Measurements from ENCODE around the gene TSEN15. TPM values are rescaled to one million over a fixed set of nuclear protein-coding genes. Genes with fewer than 3 reads are reported as not detected.
"Not testable (repeated sequence)": the region's sequence is repeated elsewhere in the genome, so short reads cannot be mapped to it uniquely, and the experiment has no call there.

Gene TSEN15
- total RNA-seq, 2 donors from 2014 or later: 40.2 to 42.6 TPM

DNA sequence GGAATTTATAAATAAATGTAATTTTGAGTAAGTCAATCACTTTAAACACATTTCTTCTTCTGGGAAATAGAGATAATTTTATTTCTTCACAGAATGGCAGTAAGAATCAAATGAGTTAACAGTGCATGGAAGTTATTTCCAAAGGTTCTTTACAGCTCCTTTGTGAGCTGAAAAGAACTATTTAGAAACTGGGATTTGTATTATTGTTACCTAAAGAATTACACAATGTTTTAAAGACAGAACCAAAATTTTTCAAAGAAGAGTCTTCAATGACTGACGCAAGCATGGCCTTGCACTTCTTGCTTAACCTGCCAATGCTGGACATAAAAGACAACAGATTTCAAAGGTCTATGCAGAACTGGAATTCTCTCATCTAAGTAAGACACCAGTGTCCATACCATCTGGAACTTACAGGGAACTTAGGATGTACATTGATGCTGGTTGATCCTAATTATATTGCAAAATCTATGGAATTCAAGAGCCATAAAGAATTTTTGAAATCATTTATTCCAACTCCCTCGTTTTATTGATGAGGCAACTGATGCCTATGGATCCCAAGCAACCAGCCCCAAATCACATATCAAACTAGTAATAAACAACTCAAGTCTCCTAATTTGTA, 16.7 kb upstream of the TSEN15 start:
- Mint-ChIP-seq H3K4me3 (no peak overlapping the region), H3K4me1 (ENCODE audit: low read depth in 2 of 2) (peaks cover 34 to 40% of the 10 kb centered on the region in 2 donors), H3K27ac (no peak overlapping the region), H3K36me3 (peaks cover 4% of the 10 kb centered on the region), H3K27me3 (peaks cover 18 to 22% of the 10 kb centered on the region in 2 donors), H3K9me3 (peaks cover 2% of the 10 kb centered on the region)
- ATAC-seq: no peak
- DNase-seq (ENCODE audit: low spot score): no peak

DNA sequence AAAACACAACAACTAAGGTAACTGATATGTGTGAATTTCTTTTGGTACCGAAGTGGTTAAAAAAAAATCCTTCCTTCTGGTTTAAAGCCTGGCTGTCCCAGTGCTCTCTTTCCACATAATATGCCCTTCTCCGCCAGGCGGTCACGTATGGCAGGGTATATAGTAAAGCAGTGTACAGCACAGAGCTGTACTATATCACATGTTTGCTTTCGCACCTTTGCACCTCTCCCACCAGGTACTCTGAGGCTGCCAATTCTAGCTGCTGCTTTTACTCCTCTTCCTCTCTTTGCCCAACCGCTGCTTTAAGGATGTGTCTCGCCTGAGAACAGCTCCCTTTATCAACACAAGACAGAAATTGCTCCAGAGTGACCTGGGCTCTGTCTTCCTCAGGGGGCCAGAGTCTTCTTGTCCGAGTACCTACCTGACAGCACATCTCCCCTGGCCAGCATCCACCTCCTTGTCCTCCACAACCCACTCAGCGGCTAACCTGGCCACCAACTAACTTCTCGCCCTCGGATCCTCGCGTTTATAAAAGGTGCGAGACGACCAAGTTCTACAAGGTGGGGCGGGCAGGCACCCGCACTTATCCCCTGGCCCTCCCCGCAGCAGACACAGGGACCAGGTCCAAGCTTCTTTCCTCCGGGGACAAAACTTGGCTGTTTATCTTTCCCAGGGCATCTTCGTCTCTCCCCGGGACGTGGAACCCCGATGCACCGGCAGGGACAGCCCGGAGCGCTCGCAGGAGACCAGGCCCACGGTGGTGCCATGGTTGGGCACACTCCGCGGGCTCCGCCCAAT, 15.6 kb upstream of the TSEN15 start:
- H3K36me3 Mint-ChIP-seq: peaks cover 4% of the 10 kb centered on the region
- H3K27me3 Mint-ChIP-seq: peaks cover 23 to 24% of the 10 kb centered on the region in 2 donors
- H3K4me1 Mint-ChIP-seq (ENCODE audit: low read depth in 2 of 2): peaks cover 34 to 40% of the 10 kb centered on the region in 2 donors
- ATAC-seq (no peak), DNase-seq (ENCODE audit: low spot score) (no peak)
- H3K27ac Mint-ChIP-seq: no peak overlapping the region
- peaks cover 2% of the 10 kb centered on the region for H3K9me3 Mint-ChIP-seq
- H3K4me3 Mint-ChIP-seq: peak overlapping the region; percentile 70

DNA sequence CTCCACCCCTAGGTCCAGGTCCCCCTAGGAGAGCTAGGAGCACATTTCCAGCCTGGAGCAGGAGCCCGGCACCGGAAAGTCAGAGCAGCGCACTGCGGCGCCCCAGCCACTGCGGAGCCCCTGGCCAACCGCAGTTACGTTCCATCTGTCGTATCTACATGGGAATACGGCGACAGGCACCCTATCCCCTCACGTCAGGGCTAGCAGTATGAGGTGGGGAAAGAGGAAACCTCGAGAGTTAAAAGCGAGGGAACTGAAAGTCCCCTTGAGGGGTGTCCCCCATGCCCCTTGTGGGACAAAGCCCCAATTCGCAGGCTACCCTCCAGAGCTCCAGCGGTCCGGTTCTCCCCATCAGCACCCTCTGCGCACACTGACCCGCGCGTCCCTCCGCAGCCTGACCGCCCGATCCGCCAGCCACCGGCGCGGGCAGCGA, 15.0 kb upstream of the TSEN15 start:
- peaks cover 4% of the 10 kb centered on the region for H3K36me3 Mint-ChIP-seq
- peaks cover 2% of the 10 kb centered on the region for H3K9me3 Mint-ChIP-seq
- ATAC-seq: peak; percentile 37 to 51
- peaks cover 34 to 40% of the 10 kb centered on the region in 2 donors for H3K4me1 Mint-ChIP-seq (ENCODE audit: low read depth in 2 of 2)
- no peak overlapping the region for H3K27ac Mint-ChIP-seq
- H3K27me3 Mint-ChIP-seq: peaks cover 27 to 28% of the 10 kb centered on the region in 2 donors
- peak overlapping the region; percentile 70 for H3K4me3 Mint-ChIP-seq
- peak; percentile 63 for DNase-seq (ENCODE audit: low spot score)

DNA sequence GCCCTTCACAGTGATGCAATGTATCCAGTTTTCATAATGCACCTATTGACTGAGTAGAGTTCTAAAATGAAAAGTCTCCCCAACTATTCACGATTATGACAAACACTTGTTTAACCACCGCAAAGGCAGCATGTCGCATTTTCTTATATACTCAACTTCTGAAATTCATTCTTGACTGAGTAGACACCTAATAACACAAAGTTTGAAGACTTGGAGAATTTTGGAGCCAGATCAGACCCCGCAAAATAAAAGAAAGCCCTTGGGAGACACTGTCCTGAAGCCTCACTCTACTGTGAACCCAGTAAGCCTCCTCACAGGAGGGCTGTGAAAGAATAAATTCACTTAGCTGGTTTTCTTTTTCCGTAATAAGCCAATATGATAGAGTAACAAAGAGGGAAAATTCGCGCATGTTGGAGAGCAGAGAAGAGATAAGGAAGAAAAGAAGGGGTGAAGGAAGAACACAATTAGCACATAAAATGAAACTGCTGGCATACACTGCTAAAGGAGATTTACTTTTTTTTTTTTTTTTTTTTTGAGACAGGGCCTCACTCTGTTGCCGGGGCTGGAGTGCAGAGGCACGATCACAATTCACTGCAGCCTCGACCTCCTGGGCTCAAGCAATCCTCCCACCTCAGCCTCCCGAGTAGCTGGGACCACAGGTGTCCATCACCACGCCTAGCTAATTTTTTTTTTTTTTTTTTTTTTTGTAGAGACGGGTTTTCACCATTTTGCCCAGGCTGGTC, 13.5 kb upstream of the TSEN15 start:
- DNase-seq (ENCODE audit: low spot score) (no peak), ATAC-seq (no peak)
- H3K4me1 Mint-ChIP-seq (ENCODE audit: low read depth in 2 of 2): peaks cover 34% of the 10 kb centered on the region in 2 donors
- peaks cover 4% of the 10 kb centered on the region for H3K36me3 Mint-ChIP-seq
- H3K27me3 Mint-ChIP-seq: peaks cover 34 to 37% of the 10 kb centered on the region in 2 donors
- peak overlapping the region; percentile 47 to 64 for H3K27ac Mint-ChIP-seq
- peak overlapping the region; percentile 68 for H3K4me3 Mint-ChIP-seq
- H3K9me3 Mint-ChIP-seq: peaks cover 2% of the 10 kb centered on the region

DNA sequence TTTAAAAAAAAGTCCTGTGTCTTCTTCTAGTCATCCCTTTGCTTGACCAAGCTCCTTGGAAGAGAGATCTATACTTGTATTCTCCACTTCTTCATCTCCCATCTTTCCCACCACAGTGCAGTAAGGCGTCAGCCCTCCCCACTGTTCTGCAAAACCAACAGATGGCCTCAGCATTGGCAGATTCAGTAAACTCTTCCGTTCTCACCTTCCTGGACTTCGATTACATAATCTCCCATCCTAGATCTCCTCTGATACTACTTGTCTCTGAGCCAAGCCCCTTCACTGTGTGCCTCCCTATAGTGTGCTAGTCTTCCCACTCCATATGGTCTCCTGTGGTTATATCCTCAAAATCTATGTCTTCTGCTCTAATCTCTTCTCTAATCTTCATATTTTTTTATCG, 12.4 kb upstream of the TSEN15 start:
- Mint-ChIP-seq H3K4me3 (peak overlapping the region; percentile 8), H3K9me3 (peaks cover 2% of the 10 kb centered on the region), H3K27ac (peak overlapping the region in 1 of 2 donors; percentile 36), H3K4me1 (ENCODE audit: low read depth in 2 of 2) (peaks cover 27 to 30% of the 10 kb centered on the region in 2 donors), H3K36me3 (peaks cover 4% of the 10 kb centered on the region), H3K27me3 (peaks cover 41 to 47% of the 10 kb centered on the region in 2 donors)
- DNase-seq (ENCODE audit: low spot score) (no peak), ATAC-seq (no peak)

DNA sequence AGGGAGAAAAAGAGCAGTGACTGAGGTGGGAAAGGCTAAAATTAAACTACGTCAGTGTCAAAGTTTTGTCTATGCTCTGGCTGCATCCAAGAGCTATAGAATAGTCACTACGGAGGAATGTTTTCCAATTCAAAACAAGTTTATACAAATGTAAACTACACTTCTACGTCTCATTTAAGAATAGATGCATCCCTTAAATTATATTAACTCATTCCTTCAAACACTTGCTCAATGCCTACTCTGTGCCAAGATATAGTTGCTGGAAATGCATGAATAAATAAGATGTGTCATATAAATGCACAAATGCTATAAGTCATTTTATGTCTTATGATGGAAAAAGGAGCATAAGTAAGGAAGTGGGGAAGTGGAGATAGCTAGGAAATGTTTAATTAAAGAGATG, 9.8 kb upstream of the TSEN15 start:
- Mint-ChIP-seq H3K27me3 (peaks cover 40 to 54% of the 10 kb centered on the region in 2 donors), H3K4me3 (no peak overlapping the region), H3K36me3 (peaks cover 4% of the 10 kb centered on the region), H3K27ac (no peak overlapping the region), H3K4me1 (ENCODE audit: low read depth in 2 of 2) (peaks cover 15 to 16% of the 10 kb centered on the region in 2 donors), H3K9me3 (peaks cover 2% of the 10 kb centered on the region)
- ATAC-seq: no peak
- DNase-seq (ENCODE audit: low spot score): no peak

DNA sequence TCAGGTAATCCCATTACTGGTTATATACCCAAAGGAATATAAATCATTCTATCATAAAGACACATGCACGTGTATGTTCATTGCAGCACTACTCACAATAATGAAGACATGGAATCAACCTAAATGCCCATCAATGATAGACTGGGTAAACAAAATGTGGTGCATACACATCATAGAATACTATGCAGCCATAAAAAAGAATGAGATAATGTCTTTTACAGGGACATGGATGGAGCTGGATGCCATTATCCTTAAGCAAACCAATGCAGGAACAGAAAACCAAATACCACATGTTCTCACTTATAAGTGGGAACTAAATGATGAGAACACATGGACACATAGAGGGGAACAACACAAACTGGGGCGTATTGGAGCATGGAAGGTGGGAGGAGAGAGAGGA, 8.2 kb upstream of the TSEN15 start:
- not testable (repeated sequence) for H3K4me3 Mint-ChIP-seq; H3K36me3 Mint-ChIP-seq; H3K9me3 Mint-ChIP-seq; ATAC-seq; H3K4me1 Mint-ChIP-seq (ENCODE audit: low read depth in 2 of 2); DNase-seq (ENCODE audit: low spot score); H3K27ac Mint-ChIP-seq
- H3K27me3 Mint-ChIP-seq: peaks cover 38 to 48% of the 10 kb centered on the region in 2 donors

DNA sequence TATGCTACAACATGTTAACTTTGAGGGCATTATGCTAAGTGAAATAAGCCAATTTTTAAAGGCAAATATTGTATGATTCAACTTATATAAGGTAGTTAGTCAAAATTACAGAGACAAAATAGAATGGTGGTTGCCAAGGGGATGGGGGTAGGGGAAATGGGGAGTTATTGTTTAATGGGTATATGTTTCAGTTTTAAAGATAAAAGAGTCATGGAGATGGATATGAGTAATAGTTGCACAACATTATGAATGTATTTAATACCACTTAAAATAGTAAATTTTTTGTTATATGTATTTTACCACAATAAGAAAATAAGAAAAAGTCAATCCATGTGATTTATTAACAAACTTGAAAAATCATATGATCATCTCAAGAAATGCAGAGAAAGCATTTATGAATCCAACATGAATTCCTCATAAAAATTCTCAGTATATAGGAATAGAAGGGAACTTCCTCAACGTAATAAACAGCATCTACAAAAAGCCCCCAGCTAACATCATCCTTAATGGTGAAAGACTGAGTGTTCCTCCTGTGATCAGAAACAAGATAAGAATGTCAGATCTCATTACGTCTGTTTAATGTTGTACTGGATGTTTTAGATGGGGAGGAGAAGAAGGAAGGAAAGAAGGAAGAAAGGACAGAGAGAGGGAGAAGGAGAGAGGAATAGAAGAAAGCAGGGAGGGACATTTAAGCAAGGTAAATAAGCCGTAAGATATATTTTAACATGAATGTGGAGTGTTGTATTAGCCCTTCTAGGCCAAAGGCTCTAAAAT, 6.7 kb upstream of the TSEN15 start:
- no peak overlapping the region for H3K4me3 Mint-ChIP-seq
- DNase-seq (ENCODE audit: low spot score) (no peak), ATAC-seq (no peak)
- H3K27me3 Mint-ChIP-seq: peaks cover 41 to 46% of the 10 kb centered on the region in 2 donors
- H3K27ac Mint-ChIP-seq: no peak overlapping the region
- no peaks in the 10 kb centered on the region for H3K9me3 Mint-ChIP-seq
- no peaks in the 10 kb centered on the region for H3K4me1 Mint-ChIP-seq (ENCODE audit: low read depth in 2 of 2)
- no peaks in the 10 kb centered on the region for H3K36me3 Mint-ChIP-seq

DNA sequence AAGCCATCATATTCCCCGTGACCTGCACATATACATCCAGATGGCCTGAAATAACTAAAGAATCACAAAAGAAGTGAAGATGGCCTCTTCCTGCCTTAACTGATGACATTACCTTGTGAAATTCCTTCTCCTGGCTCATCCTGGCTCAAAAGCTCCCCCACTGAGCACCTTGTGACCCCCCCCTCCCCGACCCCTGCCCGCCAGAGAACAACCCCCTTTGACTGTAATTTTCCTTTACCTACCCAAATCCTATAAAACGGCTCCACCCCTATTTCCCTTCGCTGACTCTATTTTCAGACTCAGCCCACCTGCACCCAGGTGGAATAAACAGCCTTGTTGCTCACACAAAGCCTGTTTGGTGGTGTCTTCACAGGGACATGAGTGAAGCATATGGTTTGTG, 4.0 kb upstream of the TSEN15 start:
- ATAC-seq; H3K36me3 Mint-ChIP-seq; H3K27ac Mint-ChIP-seq; H3K4me3 Mint-ChIP-seq; DNase-seq (ENCODE audit: low spot score); H3K9me3 Mint-ChIP-seq: not testable (repeated sequence)
- Mint-ChIP-seq H3K4me1 (ENCODE audit: low read depth in 2 of 2) (peaks cover 15 to 18% of the 10 kb centered on the region in 2 donors), H3K27me3 (peaks cover 31 to 43% of the 10 kb centered on the region in 2 donors)

DNA sequence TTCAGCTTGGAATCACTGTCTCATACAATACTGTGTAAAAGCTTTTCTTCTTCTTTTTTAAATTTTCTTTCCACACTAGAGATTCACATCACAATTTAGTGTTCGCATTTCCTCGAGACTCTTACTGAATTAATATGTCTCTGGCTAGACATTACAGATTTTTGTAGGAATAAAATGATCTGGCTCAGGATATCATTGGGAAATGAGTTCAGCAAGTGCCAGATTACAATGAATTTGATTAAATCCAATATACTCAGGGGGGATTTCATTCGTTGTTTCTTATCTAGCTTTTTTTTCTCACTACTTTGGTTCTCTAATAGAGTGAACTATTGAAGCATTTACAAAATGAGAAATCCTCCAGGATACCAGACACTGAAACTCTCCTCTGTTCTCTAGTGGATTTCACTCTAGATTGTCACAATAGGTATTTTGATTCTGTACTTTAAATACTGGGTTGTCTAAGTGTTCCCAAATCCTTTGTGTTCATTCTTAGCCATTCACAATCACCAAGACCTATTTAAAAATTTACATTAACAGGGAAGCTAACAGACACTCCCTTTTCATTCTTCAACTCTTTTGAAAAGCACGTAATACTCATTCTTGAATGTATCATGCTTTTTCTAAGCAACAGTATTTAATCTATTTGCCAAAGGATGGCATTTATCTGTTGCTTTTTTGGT, 2.8 kb upstream of the TSEN15 start:
- ATAC-seq (no peak), DNase-seq (ENCODE audit: low spot score) (no peak)
- H3K4me3 Mint-ChIP-seq: no peak overlapping the region
- peaks cover 7% of the 10 kb centered on the region for H3K36me3 Mint-ChIP-seq
- H3K27ac Mint-ChIP-seq: no peak overlapping the region
- H3K9me3 Mint-ChIP-seq: no peaks in the 10 kb centered on the region
- peaks cover 19 to 31% of the 10 kb centered on the region in 2 donors for H3K27me3 Mint-ChIP-seq
- peaks cover 17 to 25% of the 10 kb centered on the region in 2 donors for H3K4me1 Mint-ChIP-seq (ENCODE audit: low read depth in 2 of 2)

DNA sequence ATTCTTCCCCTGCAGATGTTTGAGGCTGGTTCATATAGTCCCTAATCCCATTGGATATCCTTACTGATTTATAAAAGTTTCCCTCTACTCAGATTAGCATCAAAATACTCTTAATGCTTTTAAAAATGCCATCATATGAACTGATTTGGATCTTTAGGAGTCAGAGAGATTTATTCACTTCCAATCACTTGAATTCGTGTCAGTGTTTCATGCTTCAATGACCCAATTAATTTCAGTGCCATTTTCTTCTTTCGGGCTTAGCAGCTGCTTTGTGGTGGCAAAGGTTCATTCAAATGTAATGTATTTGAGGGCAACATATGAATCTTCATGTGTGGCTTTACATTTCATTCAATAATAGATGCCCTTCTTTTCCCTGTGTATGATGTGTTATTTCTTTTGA, 2.2 kb upstream of the TSEN15 start:
- Mint-ChIP-seq H3K36me3 (peaks cover 7% of the 10 kb centered on the region), H3K4me3 (no peak overlapping the region), H3K27ac (no peak overlapping the region), H3K27me3 (peaks cover 19 to 28% of the 10 kb centered on the region in 2 donors), H3K9me3 (no peaks in the 10 kb centered on the region), H3K4me1 (ENCODE audit: low read depth in 2 of 2) (peaks cover 23 to 31% of the 10 kb centered on the region in 2 donors)
- DNase-seq (ENCODE audit: low spot score) (no peak), ATAC-seq (no peak)

DNA sequence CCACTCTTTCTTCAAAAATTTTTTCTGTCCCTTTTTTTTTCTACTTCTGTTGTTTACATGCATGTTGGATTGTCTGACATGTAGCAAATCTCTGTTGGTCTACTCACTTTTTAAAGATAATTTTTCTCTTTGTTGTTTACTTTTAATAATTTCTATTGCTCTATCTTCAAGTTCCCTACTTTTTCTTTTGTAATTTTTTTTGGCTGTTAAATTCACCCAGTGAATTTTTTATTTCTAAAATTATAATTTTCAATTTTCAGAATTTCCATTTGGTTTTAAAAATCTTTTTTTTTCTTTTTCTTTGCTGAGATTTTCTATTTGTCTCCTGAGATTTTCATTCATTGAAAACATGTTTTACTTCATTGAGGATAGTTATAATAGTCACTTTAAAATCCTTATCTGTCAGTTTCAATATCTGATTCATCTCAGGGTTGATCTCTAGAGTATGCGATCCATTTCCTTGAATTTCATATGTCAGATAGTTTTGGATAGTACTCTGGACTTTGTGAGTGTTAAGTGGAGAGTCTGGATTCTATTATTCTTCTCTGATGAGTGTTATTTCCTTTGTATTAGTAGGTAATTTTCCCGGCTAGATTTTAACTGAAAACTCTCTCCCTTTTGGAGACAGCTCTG, 1.6 kb upstream of the TSEN15 start:
- ATAC-seq (no peak), DNase-seq (ENCODE audit: low spot score) (no peak)
- peak overlapping the region; percentile 93 for H3K4me3 Mint-ChIP-seq
- H3K27me3 Mint-ChIP-seq: peaks cover 18 to 24% of the 10 kb centered on the region in 2 donors
- no peaks in the 10 kb centered on the region for H3K9me3 Mint-ChIP-seq
- H3K36me3 Mint-ChIP-seq: peaks cover 7% of the 10 kb centered on the region
- H3K4me1 Mint-ChIP-seq (ENCODE audit: low read depth in 2 of 2): peaks cover 24 to 33% of the 10 kb centered on the region in 2 donors
- H3K27ac Mint-ChIP-seq: peak overlapping the region; percentile 95 to 98

All from natural killer cell treated with Interleukin-12 subunit alpha and Interleukin-12 subunit beta and Interleukin-15 and Interleukin-18, amount 100 ng/mL, for 72 hours (primary cell).